Stimulated activated naive B cell treated with anti-CD40 and anti-IgM and Interleukin-4, amounts not matched to agents 10 μg/mL and 1 μg/mL and 100 μg/mL, for 72 hours (primary cell): ENCODE measurements around the gene GET4.

Source experiments
- ATAC-seq, 2 donors: fragments of 150-1000 bp; cut with Tn5 transposase; replicated peaks; 2 replicates each; pipeline ENCODE4 v1.10.0; 2021; ENCODE audit warnings: moderate library complexity in 1 of 2
- DNase-seq: peaks from one replicate; pipeline ENCODE4 v3.0.0; 2021
- H3K27ac Mint-ChIP-seq: one replicate; pipeline ENCODE4 v1.8.0; 2022; ENCODE audit warnings: mild to moderate bottlenecking, mixed read lengths
- H3K27me3 Mint-ChIP-seq, 2 donors: one replicate each; pipeline ENCODE4 v1.8.0; 2022; ENCODE audit warnings: mixed read lengths in 2 of 2
- H3K36me3 Mint-ChIP-seq, 2 donors: one replicate each; pipeline ENCODE4 v1.8.0; 2022; ENCODE audit warnings: mixed read lengths in 2 of 2, mild to moderate bottlenecking in 1 of 2
- H3K4me1 Mint-ChIP-seq, 2 donors: one replicate each; pipeline ENCODE4 v1.8.0; 2022; ENCODE audit warnings: mixed read lengths in 2 of 2, mild to moderate bottlenecking in 1 of 2
- H3K4me3 Mint-ChIP-seq, 2 donors: one replicate each; pipeline ENCODE4 v1.8.0; 2022; ENCODE audit warnings: mild to moderate bottlenecking in 2 of 2, mixed read lengths in 2 of 2, moderate library complexity in 1 of 2
- H3K9me3 Mint-ChIP-seq, 2 donors: one replicate each; pipeline ENCODE4 v1.8.0; 2022; ENCODE audit warnings: mixed read lengths in 2 of 2, mild to moderate bottlenecking in 1 of 2

GET4 gene

DNA sequence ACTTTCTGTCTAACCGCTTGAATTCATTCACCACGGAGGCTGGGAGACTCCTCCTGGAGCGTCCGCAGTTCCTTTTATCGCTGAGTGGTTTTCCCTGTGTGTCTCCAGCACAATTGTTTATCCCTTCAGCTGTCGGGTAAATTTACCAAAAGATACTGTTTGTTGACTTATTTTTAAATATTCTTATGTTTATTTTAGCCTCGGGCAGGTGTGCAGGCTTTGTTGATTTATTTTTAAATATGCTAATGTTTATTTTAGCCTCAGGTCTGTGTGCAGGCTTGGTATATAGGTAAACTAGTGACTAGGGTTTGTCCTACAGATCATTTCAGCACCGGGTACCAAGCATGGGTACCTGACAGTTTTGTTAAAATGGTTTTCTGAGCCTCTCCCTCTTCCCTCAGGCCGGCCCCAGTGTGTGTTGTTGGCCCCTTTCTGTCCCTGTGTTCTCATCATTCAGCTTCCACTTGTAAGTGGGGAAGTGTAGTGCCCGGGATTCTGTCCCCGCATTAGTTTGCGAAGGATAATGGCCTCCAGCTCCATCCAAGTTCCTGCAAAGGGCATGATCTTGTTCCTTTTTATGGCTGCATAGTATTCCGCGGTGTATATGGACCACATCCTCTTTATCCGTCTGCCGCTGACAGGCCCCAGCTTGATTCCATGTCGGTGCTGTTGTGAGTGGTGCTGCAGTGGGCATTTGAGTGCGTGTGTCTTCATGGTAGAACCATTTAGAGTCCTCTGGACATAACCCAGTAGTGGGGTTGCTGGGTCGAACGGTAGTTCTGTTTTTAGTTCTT, 5.3 kb downstream of the GET4 start:
- DNase-seq, result no peak
- Mint-ChIP-seq H3K4me3 (no peak overlapping the region), H3K27me3 (no peaks in the 10 kb centered on the region), H3K27ac (peak overlapping the region; percentile 68), H3K36me3 (peaks cover 2 to 23% of the 10 kb centered on the region in 2 donors), H3K9me3 (no peaks in the 10 kb centered on the region), H3K4me1 (peaks cover 24 to 44% of the 10 kb centered on the region in 2 donors)
- no peak for ATAC-seq

DNA sequence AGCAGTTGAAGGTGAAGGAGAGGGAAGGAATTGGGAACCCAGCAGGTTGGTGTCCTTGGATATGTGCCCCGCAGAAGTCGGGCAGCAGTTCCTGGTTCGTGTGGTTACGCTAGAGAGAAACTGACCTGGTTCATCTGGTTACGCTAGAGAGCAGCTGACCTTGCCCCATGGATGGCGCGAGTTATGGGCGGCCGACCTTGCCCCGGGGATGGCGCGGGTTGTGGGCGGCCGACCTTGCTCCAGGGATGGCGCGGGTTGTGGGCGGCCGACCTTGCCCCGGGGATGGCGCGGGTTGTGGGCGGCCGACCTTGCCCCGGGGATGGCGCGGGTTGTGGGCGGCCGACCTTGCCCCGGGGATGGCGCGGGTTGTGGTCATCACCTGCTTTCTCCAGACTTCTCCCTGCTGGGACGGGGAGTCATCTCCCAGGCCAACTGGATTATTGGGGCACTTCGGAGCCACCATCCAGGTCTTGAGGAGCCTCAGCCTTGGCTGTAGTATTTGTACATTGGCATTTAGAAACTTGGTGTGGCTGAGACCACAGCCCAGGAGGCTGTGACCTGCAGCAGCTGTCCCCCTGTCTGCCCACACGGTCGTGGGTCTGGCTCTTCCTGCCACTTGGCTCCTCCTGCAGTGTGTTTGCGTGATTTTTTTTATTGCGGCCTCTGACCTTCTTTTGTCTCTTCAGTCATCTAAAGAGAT, 6.1 kb downstream of the GET4 start:
- ATAC-seq (no peak), DNase-seq (no peak)
- Mint-ChIP-seq H3K36me3 (peaks cover 5 to 24% of the 10 kb centered on the region in 2 donors), H3K4me1 (peaks cover 20 to 42% of the 10 kb centered on the region in 2 donors), H3K9me3 (no peaks in the 10 kb centered on the region), H3K27me3 (no peaks in the 10 kb centered on the region), H3K27ac (peak overlapping the region; percentile 68), H3K4me3 (no peak overlapping the region)

DNA sequence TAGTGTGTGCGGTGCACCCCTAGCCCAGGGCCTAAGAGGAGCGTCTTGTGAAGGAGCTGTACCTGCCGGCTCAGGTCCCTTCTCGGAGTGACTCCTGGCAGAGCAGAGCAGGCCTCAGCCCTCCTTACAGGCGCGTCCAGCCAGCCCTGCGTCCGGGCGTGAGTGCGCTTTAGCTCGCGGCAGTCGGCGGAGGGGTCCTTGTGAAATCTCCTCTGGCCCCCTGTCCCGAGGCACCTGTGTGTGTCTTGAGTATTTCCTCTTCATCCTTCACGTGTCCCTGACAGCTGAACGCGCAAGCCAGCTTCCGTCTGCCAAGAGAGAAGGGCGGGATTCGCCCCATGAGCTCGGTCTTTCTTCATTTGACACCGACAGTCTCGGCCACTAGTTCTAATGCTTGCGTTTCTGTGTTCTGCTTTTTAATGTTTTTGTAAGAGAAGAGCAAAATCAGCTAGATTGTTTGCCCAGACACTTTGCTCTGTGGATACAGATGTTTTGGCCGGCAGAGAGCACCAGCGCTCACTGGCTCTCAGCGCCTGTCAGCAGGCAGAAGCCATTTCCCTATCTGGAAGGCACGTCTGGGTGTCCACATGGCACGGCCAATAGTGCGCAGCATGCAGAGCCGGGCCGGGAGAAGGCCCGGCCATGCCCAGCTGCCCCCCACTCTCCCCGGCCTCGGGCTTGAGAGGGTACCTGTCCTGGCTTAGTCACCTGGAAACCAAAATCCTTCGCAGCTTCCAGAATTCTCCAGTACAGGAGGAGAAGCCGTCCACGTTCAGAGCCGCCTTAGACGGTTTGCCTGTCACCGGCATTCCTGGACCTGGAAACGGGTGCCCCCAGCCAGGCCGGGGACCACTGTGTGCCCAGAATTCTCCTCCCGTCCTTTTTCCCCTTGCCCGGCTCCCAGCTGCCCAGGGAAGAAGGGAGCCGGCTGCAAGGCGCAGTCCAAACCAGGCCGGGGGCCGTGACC, 7.0 kb downstream of the GET4 start:
- no peak for ATAC-seq
- Mint-ChIP-seq H3K4me1 (peaks cover 16 to 36% of the 10 kb centered on the region in 2 donors), H3K27ac (no peak overlapping the region), H3K9me3 (no peaks in the 10 kb centered on the region), H3K27me3 (no peaks in the 10 kb centered on the region), H3K4me3 (no peak overlapping the region), H3K36me3 (peaks cover 11 to 32% of the 10 kb centered on the region in 2 donors)
- DNase-seq, result no peak

DNA sequence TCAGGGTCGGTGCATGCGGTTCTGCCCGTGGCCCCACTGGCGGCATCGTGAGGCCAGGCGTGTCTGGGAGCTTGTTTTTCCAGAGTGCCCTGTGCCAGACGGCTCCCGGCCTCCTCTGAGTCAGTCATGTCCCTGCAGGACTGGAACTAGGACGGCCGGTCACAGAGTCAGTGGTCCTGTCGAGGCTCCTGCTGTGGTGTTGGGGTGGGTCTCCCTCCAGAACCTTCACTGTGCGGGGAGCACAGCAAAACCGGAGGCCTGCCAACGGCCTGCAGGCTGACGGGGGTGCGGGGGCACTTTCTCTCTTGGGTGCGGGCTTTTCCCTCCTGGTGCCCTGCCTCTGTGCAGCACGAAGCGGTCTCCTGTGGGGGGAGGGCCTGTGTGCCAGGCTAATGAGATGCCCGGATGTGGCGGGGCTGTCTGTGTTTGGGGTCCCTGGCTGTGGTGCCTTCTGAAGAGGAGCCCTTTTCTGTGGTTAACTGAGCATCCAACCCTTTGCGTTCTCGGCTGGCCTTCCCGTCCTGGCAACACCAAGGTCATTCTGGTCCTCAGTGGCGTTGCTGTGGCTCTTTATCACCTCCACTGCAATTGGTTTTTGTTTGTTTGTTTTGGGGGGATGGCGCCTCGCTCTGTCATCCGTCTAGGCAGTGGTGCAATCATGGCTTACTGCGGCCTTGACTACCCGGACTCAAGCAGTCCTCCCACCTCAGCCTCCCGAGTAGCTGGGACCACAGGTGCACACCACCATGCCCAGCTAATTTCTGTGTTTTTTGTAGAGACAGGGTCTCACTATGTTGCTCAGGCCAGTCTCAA, 8.0 kb downstream of the GET4 start:
- Mint-ChIP-seq H3K27ac (no peak overlapping the region), H3K36me3 (peaks cover 18 to 35% of the 10 kb centered on the region in 2 donors), H3K9me3 (no peaks in the 10 kb centered on the region), H3K4me3 (no peak overlapping the region), H3K4me1 (peaks cover 12 to 34% of the 10 kb centered on the region in 2 donors), H3K27me3 (no peaks in the 10 kb centered on the region)
- DNase-seq (no peak), ATAC-seq (no peak)

DNA sequence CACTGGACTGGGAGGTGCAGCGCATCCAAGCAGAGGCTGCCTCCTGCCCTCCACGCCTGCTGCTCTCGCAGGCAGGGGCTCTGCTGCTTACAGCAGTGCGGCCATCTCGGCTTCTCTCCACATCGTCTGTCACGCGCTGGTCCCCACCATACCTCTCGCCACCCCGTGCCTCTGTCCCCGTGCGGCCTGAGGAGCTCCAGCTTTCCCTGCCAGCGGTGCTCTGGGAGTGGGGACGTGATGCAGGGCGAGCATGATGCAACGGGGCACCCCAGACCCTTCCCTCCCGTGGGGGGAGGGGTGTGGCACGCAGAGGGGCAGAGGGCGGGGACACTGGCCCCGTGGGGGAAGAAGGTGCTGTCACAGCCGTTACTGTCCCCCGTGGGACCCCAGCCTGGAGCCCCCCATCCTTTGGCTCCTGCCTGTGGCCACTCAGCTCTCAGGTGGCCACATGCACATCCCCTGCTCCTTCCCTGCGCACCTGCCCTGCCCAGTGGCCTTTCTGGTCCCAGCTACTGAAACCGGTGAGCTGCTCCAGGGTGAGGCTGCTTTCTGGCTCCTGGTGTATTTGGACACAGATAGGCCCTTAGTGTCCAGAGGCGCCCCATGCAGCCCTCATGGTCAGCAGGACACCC, 9.0 kb downstream of the GET4 start:
- no peak overlapping the region for H3K27ac Mint-ChIP-seq
- H3K36me3 Mint-ChIP-seq, result peaks cover 18 to 36% of the 10 kb centered on the region in 2 donors
- H3K4me1 Mint-ChIP-seq, result peaks cover 12 to 28% of the 10 kb centered on the region in 2 donors
- DNase-seq (no peak), ATAC-seq (no peak)
- no peaks in the 10 kb centered on the region for H3K27me3 Mint-ChIP-seq
- no peak overlapping the region for H3K4me3 Mint-ChIP-seq
- H3K9me3 Mint-ChIP-seq, result no peaks in the 10 kb centered on the region

DNA sequence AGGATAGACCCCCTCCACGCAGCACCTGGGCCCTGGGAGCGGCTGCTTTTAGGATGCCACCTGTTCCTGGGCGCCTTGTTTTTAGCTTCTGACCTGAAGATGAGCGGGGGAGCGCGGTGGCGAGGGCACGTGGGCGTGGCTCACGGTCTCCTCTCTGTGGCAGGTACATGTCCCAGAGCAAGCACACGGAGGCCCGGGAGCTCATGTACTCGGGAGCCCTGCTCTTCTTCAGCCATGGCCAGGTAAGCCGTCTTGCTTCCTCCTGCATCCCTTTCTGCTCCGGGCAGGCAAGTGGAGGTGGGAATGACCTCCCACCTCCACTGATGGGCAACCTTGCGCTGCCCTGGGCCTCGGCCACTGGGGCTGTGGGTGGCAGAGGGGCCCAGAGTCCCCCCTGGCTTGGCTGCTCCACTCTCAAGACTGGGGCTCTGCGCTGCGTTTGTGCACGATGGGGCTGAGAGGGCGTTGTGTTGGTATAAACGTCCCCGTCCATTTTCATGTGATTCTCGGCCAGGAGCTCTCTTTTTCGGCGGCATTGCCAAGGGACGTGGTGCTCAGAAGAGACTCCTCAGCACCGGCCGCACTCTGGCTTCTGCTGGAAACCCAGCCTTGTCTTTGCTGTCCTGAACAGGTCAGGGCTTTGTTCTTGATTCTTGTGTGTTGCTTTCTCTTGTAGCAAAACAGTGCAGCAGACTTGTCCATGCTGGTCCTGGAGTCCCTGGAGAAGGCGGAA, 9.7 kb downstream of the GET4 start:
- H3K9me3 Mint-ChIP-seq, result no peaks in the 10 kb centered on the region
- H3K36me3 Mint-ChIP-seq, result peaks cover 24 to 43% of the 10 kb centered on the region in 2 donors
- DNase-seq (no peak), ATAC-seq (no peak)
- H3K27ac Mint-ChIP-seq, result no peak overlapping the region
- no peaks in the 10 kb centered on the region for H3K27me3 Mint-ChIP-seq
- H3K4me1 Mint-ChIP-seq, result peaks cover 12 to 28% of the 10 kb centered on the region in 2 donors
- no peak overlapping the region for H3K4me3 Mint-ChIP-seq

DNA sequence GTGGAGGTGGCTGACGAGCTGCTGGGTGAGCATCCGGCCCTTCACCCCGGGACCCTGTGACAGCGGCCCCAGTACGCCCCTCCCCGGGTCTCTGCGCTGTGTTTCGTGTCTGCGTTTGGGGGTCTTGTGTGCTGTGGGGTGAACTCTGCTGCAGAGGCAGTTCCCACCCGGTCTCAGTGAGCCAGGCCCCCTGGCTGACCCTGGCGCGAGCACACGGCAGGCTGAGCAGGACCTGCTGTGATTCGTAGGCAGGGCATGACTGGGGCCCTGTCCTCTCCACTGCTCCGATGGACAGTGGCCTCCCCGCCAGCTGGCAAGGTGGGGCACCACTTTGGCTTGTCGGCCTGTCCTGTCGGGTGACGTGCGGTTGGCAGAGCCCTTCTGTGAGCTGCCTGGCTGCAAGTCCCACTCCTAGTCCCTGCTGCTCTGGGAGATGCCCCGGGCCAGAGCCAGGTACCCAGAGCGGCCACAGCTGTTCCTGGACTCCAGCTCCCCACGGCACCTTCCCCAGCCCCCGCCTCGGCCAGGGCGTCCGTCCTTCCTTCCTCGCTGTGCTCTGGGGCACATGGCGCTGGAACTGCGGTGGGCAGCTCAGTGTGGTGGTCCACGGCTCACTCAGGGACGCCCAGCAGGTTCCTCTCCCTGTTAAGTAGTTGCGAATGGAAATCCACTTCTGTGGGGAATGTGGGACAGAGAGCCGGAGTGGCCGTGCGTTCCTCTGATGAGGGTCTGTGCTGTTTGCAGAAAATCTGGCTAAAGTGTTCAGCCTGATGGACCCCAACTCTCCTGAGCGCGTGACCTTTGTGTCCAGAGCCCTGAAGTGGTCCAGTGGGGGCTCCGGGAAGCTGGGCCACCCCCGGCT, 10.5 kb downstream of the GET4 start:
- Mint-ChIP-seq H3K4me1 (peaks cover 10 to 26% of the 10 kb centered on the region in 2 donors), H3K27ac (no peak overlapping the region), H3K4me3 (no peak overlapping the region), H3K9me3 (no peaks in the 10 kb centered on the region), H3K27me3 (no peaks in the 10 kb centered on the region), H3K36me3 (peaks cover 25 to 43% of the 10 kb centered on the region in 2 donors)
- ATAC-seq (no peak), DNase-seq (no peak)

DNA sequence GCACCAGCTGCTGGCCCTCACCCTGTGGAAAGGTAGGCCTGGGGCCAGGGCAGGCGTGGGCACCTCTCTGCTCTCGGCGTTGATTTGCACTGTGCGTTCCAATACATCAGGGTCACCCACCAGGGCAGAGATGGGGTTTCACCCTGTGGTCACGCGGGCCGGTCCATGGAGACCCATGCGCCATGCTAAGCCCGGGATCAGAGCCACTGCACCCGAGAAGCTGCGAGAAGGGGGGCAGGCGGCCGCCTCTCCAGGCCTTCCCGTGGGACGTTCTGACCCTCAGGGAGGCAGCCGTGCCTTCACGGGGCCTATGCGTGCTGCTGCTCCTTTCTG, 11.1 kb downstream of the GET4 start:
- Mint-ChIP-seq H3K36me3 (peaks cover 28 to 47% of the 10 kb centered on the region in 2 donors), H3K27ac (peak overlapping the region; percentile 25), H3K4me1 (peaks cover 11 to 22% of the 10 kb centered on the region in 2 donors), H3K9me3 (peaks cover 0 to under 1% of the 10 kb centered on the region in 2 donors), H3K4me3 (no peak overlapping the region), H3K27me3 (no peaks in the 10 kb centered on the region)
- ATAC-seq (no peak), DNase-seq (no peak)

DNA sequence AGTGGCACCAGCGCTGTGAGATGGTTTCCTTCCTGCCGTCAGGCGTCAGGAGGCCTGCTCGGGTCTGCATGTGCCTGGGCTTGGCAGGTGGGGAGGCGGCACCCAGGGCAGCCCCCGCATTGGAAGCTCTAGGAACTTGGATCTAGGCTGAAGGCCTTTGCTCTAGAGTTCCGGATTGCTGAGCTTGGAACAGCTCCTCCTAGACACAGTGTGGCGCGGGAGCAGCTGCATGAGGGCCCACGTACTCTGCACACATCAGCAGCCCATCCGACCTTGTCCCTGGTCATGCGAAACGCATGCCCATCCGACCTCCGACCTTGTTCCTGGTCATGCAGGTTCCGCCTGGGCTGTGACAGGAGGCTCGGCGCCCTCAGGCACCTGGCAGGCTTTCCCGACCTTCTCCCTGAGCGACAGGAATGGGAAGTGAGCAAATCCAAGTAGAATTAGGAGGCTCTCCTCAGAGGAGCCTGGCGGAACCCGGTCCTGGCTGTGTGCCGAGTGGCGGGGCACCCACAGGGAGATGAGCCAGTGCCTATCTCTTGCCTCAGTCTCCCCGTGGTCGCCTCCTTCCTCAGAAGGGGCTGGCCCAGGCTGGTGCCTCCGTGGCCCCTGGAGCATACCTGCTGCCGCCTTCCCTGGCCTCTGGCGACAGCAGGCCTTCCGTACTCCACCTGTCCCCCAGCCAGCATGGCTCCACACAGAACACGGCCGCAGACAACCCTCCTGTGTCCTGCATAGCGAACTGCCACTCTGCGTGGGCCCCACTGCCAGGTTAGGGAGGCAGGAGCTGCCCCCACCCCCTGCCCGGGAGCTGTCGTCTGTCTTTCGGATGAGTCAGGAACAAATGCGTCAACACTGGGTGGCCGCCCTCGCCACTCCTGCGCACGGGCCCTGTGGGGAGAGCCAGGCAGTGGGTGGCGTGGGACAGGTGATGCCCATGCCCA, 12.0 kb downstream of the GET4 start:
- Mint-ChIP-seq H3K4me1 (peaks cover 12 to 22% of the 10 kb centered on the region in 2 donors), H3K27me3 (no peaks in the 10 kb centered on the region), H3K9me3 (peaks cover 0 to 5% of the 10 kb centered on the region in 2 donors), H3K27ac (peak overlapping the region; percentile 70), H3K36me3 (peaks cover 36 to 52% of the 10 kb centered on the region in 2 donors), H3K4me3 (no peak overlapping the region)
- no peak for ATAC-seq
- no peak for DNase-seq

DNA sequence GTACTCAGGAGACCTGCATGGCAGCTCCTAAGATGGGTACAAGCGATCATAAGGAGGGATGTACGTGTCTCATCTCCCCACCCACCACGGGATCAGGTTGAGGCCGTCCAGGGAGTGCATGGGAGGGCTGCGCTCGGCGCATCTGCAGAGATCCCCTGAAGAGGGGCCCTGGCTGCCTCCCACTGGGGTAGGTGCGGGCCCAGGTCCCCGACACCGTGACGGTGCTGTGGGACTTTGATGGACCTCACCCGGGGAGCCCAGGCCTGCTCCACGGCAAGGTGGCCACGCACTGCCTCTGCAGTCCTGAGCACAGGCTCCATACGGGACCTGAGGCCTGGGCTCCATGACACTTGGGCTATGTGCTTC, 12.7 kb downstream of the GET4 start:
- peaks cover 0 to 5% of the 10 kb centered on the region in 2 donors for H3K9me3 Mint-ChIP-seq
- H3K4me3 Mint-ChIP-seq, result no peak overlapping the region
- no peaks in the 10 kb centered on the region for H3K27me3 Mint-ChIP-seq
- ATAC-seq, result no peak
- peaks cover 12 to 22% of the 10 kb centered on the region in 2 donors for H3K4me1 Mint-ChIP-seq
- DNase-seq, result no peak
- peak overlapping the region; percentile 70 for H3K27ac Mint-ChIP-seq
- H3K36me3 Mint-ChIP-seq, result peaks cover 40 to 59% of the 10 kb centered on the region in 2 donors

DNA sequence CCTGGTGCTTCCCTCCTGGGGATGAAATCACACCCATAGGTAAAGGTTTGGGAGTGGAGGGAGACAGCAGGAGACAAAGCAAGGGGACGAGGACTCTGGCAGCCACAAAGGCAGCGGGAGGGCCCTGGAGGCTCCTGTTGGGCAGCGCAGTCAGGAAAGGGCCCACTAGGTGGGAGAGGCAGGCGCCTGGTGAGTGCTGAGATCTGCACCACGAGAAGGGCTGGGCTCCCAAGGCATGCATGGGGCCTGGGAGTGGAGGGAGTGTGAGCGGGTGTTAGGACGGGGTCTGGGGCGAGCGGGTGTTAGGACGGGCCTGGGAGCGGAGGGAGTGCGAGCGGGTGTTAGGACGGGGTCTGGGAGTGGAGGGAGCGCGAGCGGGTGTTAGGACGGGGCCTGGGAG, 13.0 kb downstream of the GET4 start:
- no peak overlapping the region for H3K4me3 Mint-ChIP-seq
- no peaks in the 10 kb centered on the region for H3K27me3 Mint-ChIP-seq
- DNase-seq (no peak), ATAC-seq (no peak)
- peaks cover 12 to 21% of the 10 kb centered on the region in 2 donors for H3K4me1 Mint-ChIP-seq
- H3K9me3 Mint-ChIP-seq, result peaks cover 0 to 5% of the 10 kb centered on the region in 2 donors
- H3K36me3 Mint-ChIP-seq, result peaks cover 44 to 62% of the 10 kb centered on the region in 2 donors
- H3K27ac Mint-ChIP-seq, result peak overlapping the region; percentile 65
